H1 (cell line): ENCODE data around the gene PRR22. TPM values are rescaled to one million over a fixed set of nuclear protein-coding genes. Genes with fewer than 3 reads are reported as not detected.

Experiments used
- CTCF ChIA-PET: fragments of 300-600 bp; sonication (Branson Sonifier 250); formaldehyde crosslinking; loops from one replicate; lab custom pipeline; 2021; ENCODE audit not compliant: partially characterized antibody; lab: Charles Lee
- POLR2A ChIA-PET: fragments of 300-600 bp; sonication (Branson Sonifier 250); formaldehyde crosslinking; loops from one replicate; lab custom pipeline; 2021; ENCODE audit warnings: inconsistent platforms; ENCODE audit not compliant: partially characterized antibody; lab: Charles Lee
- DNase-seq, 2 experiments: peaks; one replicate each; pipeline versions ENCODE4 v3.0.0 to v3.0.0-alpha.2; 2010 to 2022; ENCODE audit warnings: low spot score in 2 of 2, low read depth in 1 of 2, mixed read lengths in 1 of 2
- FAIRE-seq: peaks from 2 replicates; lab custom pipeline; 2011; peaks lifted over from hg19 to GRCh38; lab: Jason Lieb, UNC
- H2AFZ ChIP-seq: 2 replicates; pipeline ENCODE4 v1.8.1; 2012; ENCODE audit warnings: low read length, inconsistent platforms
- H2AK5ac ChIP-seq: 2 replicates; pipeline ENCODE4 v1.6.1; 2013; ENCODE audit warnings: low read depth, low read length
- H2BK120ac ChIP-seq: replicated peaks from 2 replicates; pipeline ENCODE3; 2013; ENCODE audit warnings: low read depth, low read length, inconsistent platforms
- H2BK12ac ChIP-seq: 2 replicates; pipeline ENCODE4 v1.6.1; 2013; ENCODE audit warnings: low read depth, low read length
- H2BK15ac ChIP-seq: 2 replicates; pipeline ENCODE4 v1.6.1; 2013; ENCODE audit warnings: low read length
- H2BK20ac ChIP-seq: 2 replicates; pipeline ENCODE4 v1.6.1; 2013; ENCODE audit warnings: low read length
- H2BK5ac ChIP-seq: 2 replicates; pipeline ENCODE4 v1.6.1; 2013; ENCODE audit warnings: low read depth, low read length
- H3K14ac ChIP-seq: 2 replicates; pipeline ENCODE4 v1.6.1; 2013; ENCODE audit warnings: inconsistent platforms; ENCODE audit not compliant: insufficient read length
- H3K18ac ChIP-seq: 2 replicates; pipeline ENCODE4 v1.6.1; 2013; ENCODE audit warnings: low read length; ENCODE audit errors: extremely low read depth
- H3K23ac ChIP-seq: 2 replicates; pipeline ENCODE4 v1.6.1; 2013; ENCODE audit warnings: inconsistent platforms; ENCODE audit not compliant: insufficient read length
- H3K23me2 ChIP-seq: 2 replicates; pipeline ENCODE4 v1.6.1; 2013; ENCODE audit warnings: low read depth, low read length
- H3K27ac ChIP-seq: 2 replicates; pipeline ENCODE4 v1.6.1; 2011; ENCODE audit warnings: low read depth, low read length, inconsistent platforms
- H3K27me3 ChIP-seq, 4 experiments: replicated peaks in 1 of 4; 1 replicate in 1 of 4; 2 replicates in 3 of 4; pipeline versions ENCODE4 v1.6.1 to v1.8.1; 2011 to 2013; ENCODE audit warnings: low read length in 3 of 4, mild to moderate bottlenecking in 3 of 4, inconsistent platforms in 2 of 4, mixed read lengths in 2 of 4, moderate library complexity in 1 of 4; ENCODE audit not compliant: control insufficient read depth in 3 of 4, insufficient read depth in 3 of 4; ENCODE audit errors: extremely low read depth in 1 of 4
- H3K36me3 ChIP-seq, 4 experiments: 2 replicates each; pipeline versions ENCODE4 v1.6.1 to v1.8.1; 2011 to 2013; ENCODE audit warnings: mild to moderate bottlenecking in 4 of 4, low read length in 3 of 4, moderate library complexity in 2 of 4, control low read depth in 1 of 4, inconsistent platforms in 1 of 4; ENCODE audit not compliant: insufficient read depth in 4 of 4, control insufficient read depth in 2 of 4
- H3K4ac ChIP-seq: replicated peaks from 2 replicates; pipeline ENCODE3; 2013; ENCODE audit warnings: low read length, low read depth, mixed read lengths, inconsistent platforms; ENCODE audit not compliant: insufficient read length
- H3K4me1 ChIP-seq, 4 experiments: replicated peaks in 1 of 4; 1 replicate in 1 of 4; 2 replicates in 3 of 4; pipeline versions ENCODE4 v1.6.1 to v1.8.1; 2011 to 2013; ENCODE audit warnings: low read length in 3 of 4, inconsistent platforms in 2 of 4, mixed read lengths in 1 of 4; ENCODE audit not compliant: insufficient read depth in 4 of 4, control insufficient read depth in 3 of 4
- H3K4me2 ChIP-seq, 2 experiments: 2 replicates each; pipeline versions ENCODE4 v1.6.1 to v1.8.1; 2011 to 2013; ENCODE audit warnings: low read depth in 2 of 2, low read length in 2 of 2, control low read depth in 1 of 2, inconsistent platforms in 1 of 2, mild to moderate bottlenecking in 1 of 2; ENCODE audit not compliant: insufficient read depth in 1 of 2
- H3K4me3 ChIP-seq, 4 experiments: fragments of 200-600, 300-600 bp in 1 of 4; sonication (generic), shearing (Covaris generic), sonication (Bioruptor Twin) in 1 of 4; 2 replicates each; pipeline versions ENCODE4 v1.5.1 to v1.8.1; 2011 to 2016; ENCODE audit warnings: low read length in 4 of 4, low read depth in 3 of 4, control low read depth in 2 of 4, inconsistent platforms in 2 of 4, mild to moderate bottlenecking in 2 of 4, mixed read lengths in 1 of 4, moderate library complexity in 1 of 4; ENCODE audit not compliant: insufficient read depth in 2 of 4; ENCODE audit errors: extremely low read depth in 1 of 4
- H3K56ac ChIP-seq: replicated peaks from 2 replicates; pipeline ENCODE3; 2013; ENCODE audit warnings: low read depth, mild to moderate bottlenecking, mixed read lengths, low read length, inconsistent platforms; ENCODE audit not compliant: insufficient read length
- H3K79me1 ChIP-seq: 2 replicates; pipeline ENCODE4 v1.6.1; 2013; ENCODE audit warnings: low read depth, low read length, control low read depth
- H3K79me2 ChIP-seq, 2 experiments: 2 replicates each; pipeline versions ENCODE4 v1.6.1 to v1.8.1; 2012 to 2013; ENCODE audit warnings: low read length in 2 of 2, mild to moderate bottlenecking in 2 of 2, inconsistent platforms in 1 of 2; ENCODE audit not compliant: insufficient read depth in 2 of 2, control insufficient read depth in 1 of 2
- H3K9ac ChIP-seq, 4 experiments: replicated peaks in 1 of 4; 1 replicate in 1 of 4; 2 replicates in 3 of 4; pipeline versions ENCODE4 v1.6.1 to v1.8.1; 2011 to 2013; ENCODE audit warnings: low read depth in 3 of 4, low read length in 3 of 4, control low read depth in 2 of 4, mild to moderate bottlenecking in 2 of 4, moderate library complexity in 2 of 4, inconsistent platforms in 1 of 4; ENCODE audit errors: extremely low read depth in 1 of 4
- H3K9me3 ChIP-seq, 2 experiments: 2 replicates each; pipeline versions ENCODE4 v1.6.1 to v1.8.1; 2012 to 2013; ENCODE audit warnings: mild to moderate bottlenecking in 2 of 2, moderate library complexity in 2 of 2, control low read depth in 1 of 2, inconsistent platforms in 1 of 2, low read depth in 1 of 2, low read length in 1 of 2, mixed read lengths in 1 of 2; ENCODE audit not compliant: insufficient read depth in 2 of 2
- H4K20me1 ChIP-seq, 2 experiments: replicated peaks in 1 of 2; 2 replicates each; pipeline versions ENCODE3 to v1.8.1; 2011 to 2013; ENCODE audit warnings: inconsistent platforms in 2 of 2, low read length in 2 of 2, mild to moderate bottlenecking in 1 of 2; ENCODE audit not compliant: insufficient read depth in 2 of 2, control insufficient read depth in 1 of 2
- H4K5ac ChIP-seq: 2 replicates; pipeline ENCODE4 v1.6.1; 2013; ENCODE audit warnings: low read length, low read depth, mixed read lengths, inconsistent platforms; ENCODE audit not compliant: insufficient read length
- H4K8ac ChIP-seq: 2 replicates; pipeline ENCODE4 v1.8.0; 2013; ENCODE audit warnings: mild to moderate bottlenecking, moderate library complexity, low read length, inconsistent platforms; ENCODE audit not compliant: insufficient read depth; ENCODE audit errors: extremely low read depth
- H4K91ac ChIP-seq: replicated peaks from 2 replicates; pipeline ENCODE3; 2013; ENCODE audit warnings: low read length, mixed read lengths, inconsistent platforms; ENCODE audit not compliant: insufficient read length
- CBX5 ChIP-seq: fragments of 300-800, 300-1000 bp; sonication (generic); IDR thresholded peaks from 2 replicates; pipeline ENCODE4 v1.7.1; 2016; ENCODE audit warnings: antibody characterized with exemption, low read length, low read depth
- CBX8 ChIP-seq: fragments of 300-800, 300-1000 bp; sonication (generic); IDR thresholded peaks from 2 replicates; pipeline ENCODE4 v1.7.1; 2016; ENCODE audit warnings: low read depth, low read length, borderline replicate concordance
- FOSL1 ChIP-seq: IDR thresholded peaks from 2 replicates; pipeline ENCODE4 v1.6.1; 2011; ENCODE audit warnings: mild to moderate bottlenecking, low read depth, low read length, moderate library complexity; ENCODE audit not compliant: insufficient read depth
- HDAC2 ChIP-seq, 2 experiments: fragments of 300-600 bp in 1 of 2; sonication (generic) in 1 of 2; IDR thresholded peaks; 2 replicates each; pipeline ENCODE4 v1.6.1; 2011 to 2012; ENCODE audit warnings: low read depth in 2 of 2, low read length in 2 of 2, mild to moderate bottlenecking in 2 of 2, moderate library complexity in 2 of 2, borderline replicate concordance in 1 of 2, inconsistent platforms in 1 of 2
- JUND ChIP-seq: IDR thresholded peaks from 2 replicates; pipeline ENCODE4 v1.6.1; 2011; ENCODE audit warnings: mild to moderate bottlenecking, improper control_type of control experiment, low read length
- NANOG ChIP-seq: IDR thresholded peaks from 2 replicates; pipeline ENCODE4 v1.6.1; 2011; ENCODE audit warnings: low read length, low read depth, mild to moderate bottlenecking, inconsistent platforms; ENCODE audit not compliant: insufficient read depth, poor library complexity, severe bottlenecking
- NRF1 ChIP-seq: IDR thresholded peaks from 2 replicates; pipeline ENCODE4 v1.6.1; 2011; ENCODE audit warnings: mild to moderate bottlenecking, low read depth, low read length, improper control_type of control experiment
- POLR2A ChIP-seq, 2 experiments: IDR thresholded peaks; 1 replicate in 1 of 2; 2 replicates in 1 of 2; pipeline ENCODE4 v1.6.1; 2011; ENCODE audit warnings: low read depth in 2 of 2, low read length in 2 of 2, mild to moderate bottlenecking in 2 of 2; ENCODE audit errors: control extremely low read depth in 1 of 2
- RAD21 ChIP-seq, 2 experiments: IDR thresholded peaks in 1 of 2; conservative IDR thresholded peaks in 1 of 2; 2 replicates each; pipeline ENCODE4 v1.6.1; 2011; ENCODE audit warnings: low read depth in 2 of 2, low read length in 2 of 2, improper control_type of control experiment in 1 of 2, inconsistent platforms in 1 of 2, mild to moderate bottlenecking in 1 of 2, moderate library complexity in 1 of 2
- SIN3A ChIP-seq, 2 experiments: IDR thresholded peaks in 1 of 2; conservative IDR thresholded peaks in 1 of 2; 2 replicates each; pipeline ENCODE4 v1.6.1; 2011 to 2012; ENCODE audit warnings: low read length in 2 of 2, improper control_type of control experiment in 1 of 2, low read depth in 1 of 2, mild to moderate bottlenecking in 1 of 2
- SIX5 ChIP-seq: IDR thresholded peaks from 2 replicates; pipeline ENCODE4 v1.6.1; 2011; ENCODE audit warnings: mild to moderate bottlenecking, low read depth, low read length
- SRF ChIP-seq: IDR thresholded peaks from 2 replicates; pipeline ENCODE4 v1.6.1; 2011; ENCODE audit warnings: mild to moderate bottlenecking, low read depth, low read length, moderate library complexity
- TAF7 ChIP-seq: optimal IDR thresholded peaks from 2 replicates; pipeline ENCODE3; 2011; ENCODE audit warnings: low read depth, mild to moderate bottlenecking, inconsistent platforms, low read length, moderate library complexity, borderline replicate concordance
- WGBS, 2 experiments: shearing (Covaris generic) in 1 of 2; methylation state at CpG; one replicate each; pipeline versions ENCODE4 v1.1.6 to v1.1.7; 2013 to 2015; ENCODE audit warnings: low lambda C conversion rate in 2 of 2, mixed read lengths in 2 of 2, inconsistent platforms in 1 of 2, low coverage in 1 of 2, missing lambda C conversion rate in 1 of 2; ENCODE audit not compliant: insufficient replicate concordance in 2 of 2, insufficient coverage in 1 of 2, insufficient read length in 1 of 2; ENCODE audit errors: extremely low coverage in 1 of 2, missing lambda C conversion rate in 1 of 2; 5-methylcytosine and 5-hydroxymethylcytosine counted together
- polyA plus RNA-seq, 7 experiments: library from polyadenylated mRNA; depleted of rRNA in 3 of 7; stranded (reverse) in 5 of 7; unstranded in 2 of 7; fragments of >200 nt in 5 of 7; fragments of 200-250 nt in 2 of 7; gene quantifications; 1 replicate in 5 of 7; 2 replicates in 1 of 7; 4 replicates in 1 of 7; pipeline versions ENCODE4 v1.2.1 to v1.2.3, GENCODE V29; 2011 to 2013; ENCODE audit warnings: missing spikeins in 2 of 7, mixed read lengths in 2 of 7
- total RNA-seq: library from RNA; stranded (reverse); fragmentation: NEBNext Ultra II Directional; extraction: Animal tissue kit (Norgen Biotek cat#: 25700); gene quantifications from 2 replicates; pipeline ENCODE4 v1.2.1, GENCODE V29; 2021
- TF ChIP-seq, protein P1 (sequence below): IDR thresholded peaks from 2 replicates; pipeline ENCODE4 v1.6.1; 2012; ENCODE audit warnings: inconsistent platforms

Gene PRR22
- total and polyA plus RNA-seq, 2 of the 8 experiments (the other 6 are each of a cell fraction or from before 2014, with no cell fraction given), result 1.9 to 2.1 TPM

DNA sequence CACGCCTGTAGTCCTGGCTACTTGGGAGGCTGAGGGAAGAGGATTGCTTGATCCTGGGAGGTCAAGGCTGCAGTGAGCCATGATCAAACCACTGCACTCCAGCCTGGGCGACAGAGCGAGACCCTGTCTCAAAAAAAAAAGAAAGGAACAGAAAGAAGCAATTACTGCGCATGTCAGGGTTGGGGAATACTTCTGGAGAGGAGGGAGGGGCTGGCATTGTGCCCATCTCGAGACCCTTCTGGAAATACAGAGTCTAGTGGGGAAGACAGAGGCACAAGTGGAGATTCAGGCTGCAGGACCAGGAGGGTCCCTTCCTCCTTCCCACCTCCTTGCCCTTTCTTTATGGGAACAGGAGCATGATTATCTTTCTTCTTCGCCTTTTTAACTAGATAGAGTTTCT is 30.8 kb downstream of the PRR22 start:
- H2BK120ac ChIP-seq, result no peak overlapping the region
- ChIA-PET POLR2A (no interaction called here), CTCF (interaction anchor here (0.6 kb wide), 1 partner anchor 15 kb away, joined by 3 read pairs; no protein-coding TSS in a partner anchor)
- no peak overlapping the region for H3K9ac ChIP-seq
- 90% methylated on average over 6 of the region's 6 CpGs; no CpG with 5 or more reads in 1 of the 2 experiments for WGBS, 2 experiments
- H3K27ac ChIP-seq, result no peak overlapping the region
- no peak overlapping the region for H2BK15ac ChIP-seq
- no peak overlapping the region for H3K4ac ChIP-seq
- no peaks in the 10 kb centered on the region for H4K20me1 ChIP-seq
- 0 out of 2 replicates have a peak overlapping the region, but pooled peaks have one; percentile 32 for H2AFZ ChIP-seq
- no peaks in the 10 kb centered on the region for H3K36me3 ChIP-seq
- no peak overlapping the region for H2BK20ac ChIP-seq
- no peak overlapping the region for H3K56ac ChIP-seq
- H4K91ac ChIP-seq, result no peak overlapping the region
- H3K4me3 ChIP-seq, result no peak overlapping the region
- no peak overlapping the region for H2BK5ac ChIP-seq
- H3K79me2 ChIP-seq, result no peaks in the 10 kb centered on the region
- H3K9me3 ChIP-seq, result no peaks in the 10 kb centered on the region
- no peak overlapping the region for H4K5ac ChIP-seq
- H2AK5ac ChIP-seq, result no peak overlapping the region
- H3K79me1 ChIP-seq, result no peaks in the 10 kb centered on the region
- H3K27me3 ChIP-seq, result no peaks in the 10 kb centered on the region
- no peak overlapping the region for H2BK12ac ChIP-seq
- no peaks in the 10 kb centered on the region for H3K4me1 ChIP-seq
- H3K18ac ChIP-seq, result no peak overlapping the region
- no peak overlapping the region for H3K23ac ChIP-seq
- H3K4me2 ChIP-seq, result no peak overlapping the region
- no peaks in the 10 kb centered on the region for H3K23me2 ChIP-seq
- FAIRE-seq, result no peak
- H4K8ac ChIP-seq, result no peak overlapping the region
- no peak for DNase-seq
- H3K14ac ChIP-seq, result no peak overlapping the region
- TF ChIP-seq CBX5 (no peak), JUND (no peak), POLR2A (IDR thresholded peaks at IDR 0.05; ENCODE audit: control extremely low read depth in 1 of 2, low read depth in 2 of 2, low read length in 2 of 2) (no peak), SIX5 (no peak), FOSL1 (no peak), SRF (no peak), NRF1 (no peak), CBX8 (no peak), SIN3A (conservative IDR thresholded peaks at IDR 0.05 in 1 of 2, IDR thresholded peaks at IDR 0.05 in 1 of 2; ENCODE audit: low read depth in 1 of 2, low read length in 2 of 2) (no peak), NANOG (no peak), TAF7 (no peak), RAD21 (IDR thresholded peaks at IDR 0.05 in 1 of 2, conservative IDR thresholded peaks at IDR 0.05 in 1 of 2; ENCODE audit: low read depth in 2 of 2, low read length in 2 of 2) (no peak), HDAC2 (IDR thresholded peaks at IDR 0.05; ENCODE audit: borderline replicate concordance in 1 of 2, low read depth in 2 of 2, low read length in 2 of 2) (no peak)
- TF ChIP-seq, protein P1, sequence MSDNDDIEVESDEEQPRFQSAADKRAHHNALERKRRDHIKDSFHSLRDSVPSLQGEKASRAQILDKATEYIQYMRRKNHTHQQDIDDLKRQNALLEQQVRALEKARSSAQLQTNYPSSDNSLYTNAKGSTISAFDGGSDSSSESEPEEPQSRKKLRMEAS, result no peak
